Aortic smooth muscle cell (primary cell): ENCODE measurements around the gene ABHD4. TPM values are rescaled to one million over a fixed set of nuclear protein-coding genes. Genes with fewer than 3 reads are reported as not detected.

Source experiments
- total RNA-seq: library from RNA; depleted of rRNA; stranded (reverse); fragments of >200 nt; gene quantifications from 2 replicates; pipeline ENCODE4 v1.2.3, GENCODE V29; 2014

The ABHD4 gene
- 8.1 and 12.5 TPM in 2 replicates for total RNA-seq

DNA sequence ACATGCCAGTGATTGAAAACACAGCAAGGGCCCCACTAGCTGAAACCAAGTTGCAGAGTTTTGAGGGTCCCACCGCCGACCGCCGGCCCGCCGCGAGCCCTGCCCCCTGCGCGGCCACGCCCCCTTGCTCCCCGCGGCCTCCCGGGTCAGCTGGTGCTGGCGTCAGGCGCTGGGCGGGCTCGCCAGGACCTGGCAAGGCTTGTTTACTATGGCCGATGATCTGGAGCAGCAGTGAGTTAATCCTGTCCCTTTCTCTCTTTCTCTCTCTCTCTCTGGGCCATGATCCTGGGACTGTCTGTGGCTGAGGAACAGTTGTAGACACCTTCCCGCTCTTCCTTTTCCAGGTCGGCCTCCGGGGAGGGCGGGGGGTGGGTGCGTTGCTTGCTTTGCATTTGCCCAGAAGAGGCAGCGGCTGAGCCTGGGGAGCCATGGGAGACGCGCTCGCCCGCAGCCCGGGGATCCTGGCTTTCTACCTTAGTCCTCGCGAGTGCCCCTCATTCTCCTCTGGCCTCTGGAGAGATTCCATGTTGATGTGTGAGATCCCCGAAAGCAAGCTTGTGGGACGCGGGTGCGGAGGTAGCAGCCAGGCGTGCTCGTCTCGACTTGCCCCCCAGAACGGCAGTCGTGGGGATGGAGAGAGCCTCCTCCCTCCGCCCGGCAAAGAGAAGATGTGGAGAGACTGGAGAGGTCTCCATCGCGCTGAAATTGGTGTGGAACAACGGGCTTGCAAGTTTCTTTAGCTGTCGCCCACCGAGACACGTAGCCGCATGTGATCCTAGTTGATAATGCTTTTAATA lies at the start of gene ABHD4:
Gene ABHD4, plus strand, starts transcription at position 202 of the 797 bp plus-strand sequence. Its CDS starts 7 bp downstream, at position 209.

GRCh38 chr14:22589096-22589839 lies 8.8 kb upstream of the ABHD4 start, which contains the start of gene DAD1:
DAD1 (minus strand) TSS chr14:22589224; CDS start chr14:22589157, 67 bp downstream.

GRCh38 chr14:22644305-22644635 lies 46.2 kb downstream of the ABHD4 start, which contains the start of gene OR6J1:
OR6J1 (minus strand) TSS chr14:22644352; CDS start chr14:22634811, 9,541 bp downstream.

Other genes with a start within 250 kb of the ABHD4 start
- gene DAD1, start 9.1 kb upstream of the ABHD4 start, total RNA-seq = 290 and 309 TPM in 2 replicates
- gene OR6J1, start 46.1 kb downstream of the ABHD4 start, total RNA-seq = not detected in 2 replicates
- 39.6 and 59.2 TPM in 2 replicates for gene OXA1L, start 168.4 kb downstream of the ABHD4 start, total RNA-seq
- gene SLC7A7, start 217.1 kb downstream of the ABHD4 start, total RNA-seq = 1.9 and 2.6 TPM in 2 replicates
- 31.1 and 46.6 TPM in 2 replicates for gene MRPL52, start 231.6 kb downstream of the ABHD4 start, total RNA-seq
- gene MMP14, start 238.3 kb downstream of the ABHD4 start, total RNA-seq = 378 and 489 TPM in 2 replicates